ENCODE results near the gene OPN3.

DNA sequence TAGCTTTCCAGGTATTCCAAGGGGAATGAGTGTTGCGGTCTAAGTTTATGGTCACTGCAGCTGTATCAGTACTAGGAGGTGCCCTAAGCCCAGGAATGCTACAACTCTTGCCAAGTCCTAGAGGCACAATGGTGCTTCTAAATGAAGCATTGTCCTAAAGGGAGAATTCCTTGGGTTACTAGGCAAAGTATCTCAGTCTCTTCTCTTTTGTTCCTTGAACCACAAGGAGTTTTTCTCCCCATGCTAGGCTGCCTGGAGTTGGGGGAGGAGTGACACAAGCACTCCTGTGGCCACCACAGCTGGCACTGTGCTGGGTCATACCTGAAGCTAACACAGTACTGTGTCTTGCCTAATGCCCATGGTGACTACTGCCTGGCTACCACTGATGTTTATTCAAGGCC lies 57.2 kb downstream of the OPN3 start:
- TF ChIP-seq, protein P1, sequence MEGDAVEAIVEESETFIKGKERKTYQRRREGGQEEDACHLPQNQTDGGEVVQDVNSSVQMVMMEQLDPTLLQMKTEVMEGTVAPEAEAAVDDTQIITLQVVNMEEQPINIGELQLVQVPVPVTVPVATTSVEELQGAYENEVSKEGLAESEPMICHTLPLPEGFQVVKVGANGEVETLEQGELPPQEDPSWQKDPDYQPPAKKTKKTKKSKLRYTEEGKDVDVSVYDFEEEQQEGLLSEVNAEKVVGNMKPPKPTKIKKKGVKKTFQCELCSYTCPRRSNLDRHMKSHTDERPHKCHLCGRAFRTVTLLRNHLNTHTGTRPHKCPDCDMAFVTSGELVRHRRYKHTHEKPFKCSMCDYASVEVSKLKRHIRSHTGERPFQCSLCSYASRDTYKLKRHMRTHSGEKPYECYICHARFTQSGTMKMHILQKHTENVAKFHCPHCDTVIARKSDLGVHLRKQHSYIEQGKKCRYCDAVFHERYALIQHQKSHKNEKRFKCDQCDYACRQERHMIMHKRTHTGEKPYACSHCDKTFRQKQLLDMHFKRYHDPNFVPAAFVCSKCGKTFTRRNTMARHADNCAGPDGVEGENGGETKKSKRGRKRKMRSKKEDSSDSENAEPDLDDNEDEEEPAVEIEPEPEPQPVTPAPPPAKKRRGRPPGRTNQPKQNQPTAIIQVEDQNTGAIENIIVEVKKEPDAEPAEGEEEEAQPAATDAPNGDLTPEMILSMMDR (IDR thresholded peaks at IDR 0.05) = no peak
- TF ChIP-seq EZH2 (IDR thresholded peaks at IDR 0.05; ENCODE audit: borderline replicate concordance, insufficient read depth, low read depth, low read length, poor library complexity, severe bottlenecking) = no peak

Measured in B cell (primary cell).